Skeletal muscle cell (primary cell): Measurements from ENCODE around the gene NAA16.

Experiments
- DNase-seq: peaks from one replicate; pipeline ENCODE4 v3.0.0-alpha.2; 2010; ENCODE audit warnings: low read depth
- H3K4me3 ChIP-seq: 2 replicates; pipeline ENCODE4 v1.5.1; 2011; ENCODE audit warnings: low read depth, mild to moderate bottlenecking, control low read depth, low read length, moderate library complexity

The NAA16 gene

GRCh38 chr13:41426047-41426446, 115.0 kb downstream of the NAA16 start:
- no peak overlapping the region for H3K4me3 ChIP-seq
- DNase-seq, result no peak
